Astrocyte of the spinal cord (primary cell): ENCODE measurements around the gene NT5C.

Experiments used
- DNase-seq: peaks from one replicate; pipeline ENCODE4 v3.0.0; 2011; ENCODE audit warnings: low read depth, low spot score
- H3K4me3 ChIP-seq: 2 replicates; pipeline ENCODE4 v1.5.1; 2011; ENCODE audit warnings: low read depth, mild to moderate bottlenecking, low read length, moderate library complexity
- in situ Hi-C: cut with HindIII; loops from 2 replicates; pipeline ENCODE4 v1.10.0; 2017; ENCODE audit warnings: low sequenced_read_pairs
- TF ChIP-seq, protein P1 (sequence below): IDR thresholded peaks from 2 replicates; pipeline ENCODE4 v1.5.1; 2012; ENCODE audit warnings: low read depth, mild to moderate bottlenecking, low read length, inconsistent platforms

Gene NT5C

DNA sequence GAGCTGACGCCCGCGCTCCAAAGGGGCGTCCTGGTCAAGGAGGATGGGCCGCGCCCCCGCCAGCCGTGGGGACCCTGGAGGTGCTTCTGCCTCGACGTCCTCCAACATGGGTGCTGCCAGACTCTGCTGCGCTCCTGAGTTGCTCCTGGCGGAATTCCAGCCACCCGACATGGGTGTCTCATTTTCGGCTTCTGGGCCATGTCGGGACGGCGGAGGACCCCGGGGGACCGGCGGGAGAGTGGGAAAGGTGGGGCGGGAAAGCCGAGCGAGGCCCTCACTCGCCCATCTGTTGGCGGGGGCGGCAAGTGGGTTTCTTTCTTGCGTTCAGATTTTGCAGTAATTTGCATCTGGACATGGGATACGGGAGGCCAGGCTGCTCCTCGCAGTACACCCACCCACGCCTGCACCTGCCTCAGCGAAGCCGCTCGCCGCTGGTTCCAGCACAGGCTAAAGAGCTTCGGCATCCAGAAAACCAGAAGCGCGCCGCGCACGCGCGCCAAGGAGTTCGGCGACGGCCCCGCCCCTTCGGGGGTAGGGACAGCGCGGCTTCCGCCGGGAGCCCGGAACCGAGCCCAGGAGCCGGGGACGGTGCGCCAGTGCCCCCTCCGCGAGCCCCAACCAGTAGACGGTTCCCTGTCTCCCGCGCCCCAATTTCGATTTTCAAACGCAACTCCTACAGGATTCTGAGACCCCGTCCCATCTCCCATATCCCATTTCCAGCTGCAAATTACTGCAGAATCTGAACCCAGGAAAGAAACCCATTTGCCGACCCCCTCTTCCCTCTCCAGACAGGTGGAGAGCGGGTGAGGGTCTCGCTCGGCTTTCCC lies 21.9 kb downstream of the NT5C start, which contains the start of gene ARMC7:
Gene ARMC7 (plus strand): TSS at position 563 of the 827 bp plus-strand sequence. CDS start 320 bp downstream, outside the sequence.
- TF ChIP-seq, protein P1, sequence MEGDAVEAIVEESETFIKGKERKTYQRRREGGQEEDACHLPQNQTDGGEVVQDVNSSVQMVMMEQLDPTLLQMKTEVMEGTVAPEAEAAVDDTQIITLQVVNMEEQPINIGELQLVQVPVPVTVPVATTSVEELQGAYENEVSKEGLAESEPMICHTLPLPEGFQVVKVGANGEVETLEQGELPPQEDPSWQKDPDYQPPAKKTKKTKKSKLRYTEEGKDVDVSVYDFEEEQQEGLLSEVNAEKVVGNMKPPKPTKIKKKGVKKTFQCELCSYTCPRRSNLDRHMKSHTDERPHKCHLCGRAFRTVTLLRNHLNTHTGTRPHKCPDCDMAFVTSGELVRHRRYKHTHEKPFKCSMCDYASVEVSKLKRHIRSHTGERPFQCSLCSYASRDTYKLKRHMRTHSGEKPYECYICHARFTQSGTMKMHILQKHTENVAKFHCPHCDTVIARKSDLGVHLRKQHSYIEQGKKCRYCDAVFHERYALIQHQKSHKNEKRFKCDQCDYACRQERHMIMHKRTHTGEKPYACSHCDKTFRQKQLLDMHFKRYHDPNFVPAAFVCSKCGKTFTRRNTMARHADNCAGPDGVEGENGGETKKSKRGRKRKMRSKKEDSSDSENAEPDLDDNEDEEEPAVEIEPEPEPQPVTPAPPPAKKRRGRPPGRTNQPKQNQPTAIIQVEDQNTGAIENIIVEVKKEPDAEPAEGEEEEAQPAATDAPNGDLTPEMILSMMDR = no peak
- peak; percentile 80 for DNase-seq
- H3K4me3 ChIP-seq = peak within 1 kb of the TSS; percentile 87
- in situ Hi-C loops = no loop called here

- in situ Hi-C loops = no loop called here
These were observed 22.5 kb downstream of the NT5C start for GRCh38 chr17:75109046-75109406.

DNA sequence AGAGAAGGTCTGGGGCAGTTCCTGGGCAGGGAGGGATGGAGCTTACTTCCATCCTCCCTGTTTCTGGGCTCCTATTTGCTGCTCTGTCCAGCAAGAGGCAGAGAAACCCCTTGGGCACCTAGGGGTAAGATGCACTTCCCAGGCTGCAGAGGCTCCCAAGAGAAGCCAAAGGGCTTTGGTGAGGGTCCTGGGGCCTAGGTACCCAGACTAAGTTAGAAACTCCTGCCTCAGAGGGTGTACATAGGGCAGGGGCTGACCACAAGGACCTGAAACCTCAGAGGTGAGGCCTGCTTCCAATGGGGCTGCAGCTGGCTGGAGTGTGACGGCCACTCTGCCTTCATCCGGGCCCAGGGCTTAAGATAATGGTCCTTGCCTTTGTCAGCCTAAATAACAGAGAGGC lies 23.3 kb downstream of the NT5C start:
- H3K4me3 ChIP-seq = no peak overlapping the region
- DNase-seq = no peak
- in situ Hi-C loops = no loop called here
- TF ChIP-seq, protein P1 = no peak

More at GRCh38 chr17:75109046-75109406, 22.5 kb downstream of the NT5C start:
- peak overlapping the region; percentile 87 for H3K4me3 ChIP-seq
- no peak for DNase-seq
- TF ChIP-seq, protein P1 = no peak

DNA sequence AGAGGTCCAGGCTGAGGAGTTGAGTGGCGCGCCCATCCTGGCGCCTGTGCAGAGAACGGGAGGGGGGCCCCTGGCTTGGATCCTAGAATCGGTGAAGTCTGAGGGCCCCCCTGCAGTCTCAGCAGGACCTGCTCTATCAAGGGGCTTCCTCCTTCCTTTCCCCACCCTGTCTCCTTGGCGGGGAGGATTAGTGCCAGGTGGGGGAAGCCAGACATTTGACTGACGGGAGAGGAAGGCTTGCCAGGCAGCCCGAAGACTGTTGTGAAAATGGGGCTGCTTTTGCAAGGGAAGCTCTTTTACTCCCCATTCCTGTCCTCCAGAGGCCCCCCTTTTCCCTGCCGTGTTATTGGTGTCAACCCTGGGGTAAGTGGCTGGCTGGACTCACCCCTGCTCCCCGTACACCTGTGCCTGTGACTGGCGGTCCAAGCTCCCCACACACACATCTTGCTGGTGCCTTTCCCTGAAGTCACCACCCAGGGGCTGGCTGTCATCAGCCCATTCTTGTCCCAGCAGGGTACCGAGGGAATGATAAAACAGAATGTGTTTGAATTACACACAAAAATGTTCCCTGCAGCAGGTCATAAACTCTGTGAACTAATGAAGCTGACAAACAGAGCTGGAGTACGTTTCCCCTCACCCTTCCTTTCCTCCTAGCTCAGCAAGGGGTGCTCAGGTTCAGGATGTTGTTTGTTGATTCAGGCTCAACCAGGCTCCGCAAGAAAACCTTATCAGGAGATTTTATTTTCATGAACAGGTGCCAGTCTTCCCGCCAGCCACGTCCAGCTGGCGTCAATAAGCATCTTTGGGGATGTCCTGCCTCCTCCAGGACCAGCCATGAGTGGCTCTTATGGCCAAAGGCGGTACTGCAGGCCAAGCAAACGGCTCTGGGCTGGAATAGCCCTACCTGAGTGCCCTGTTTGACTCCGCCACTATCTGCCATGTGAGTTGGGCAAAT lies 26.1 kb downstream of the NT5C start:
- in situ Hi-C loops = no loop called here
- H3K4me3 ChIP-seq = no peak overlapping the region
- TF ChIP-seq, protein P1 = peak; percentile 90
- DNase-seq = peak; percentile 68

DNA sequence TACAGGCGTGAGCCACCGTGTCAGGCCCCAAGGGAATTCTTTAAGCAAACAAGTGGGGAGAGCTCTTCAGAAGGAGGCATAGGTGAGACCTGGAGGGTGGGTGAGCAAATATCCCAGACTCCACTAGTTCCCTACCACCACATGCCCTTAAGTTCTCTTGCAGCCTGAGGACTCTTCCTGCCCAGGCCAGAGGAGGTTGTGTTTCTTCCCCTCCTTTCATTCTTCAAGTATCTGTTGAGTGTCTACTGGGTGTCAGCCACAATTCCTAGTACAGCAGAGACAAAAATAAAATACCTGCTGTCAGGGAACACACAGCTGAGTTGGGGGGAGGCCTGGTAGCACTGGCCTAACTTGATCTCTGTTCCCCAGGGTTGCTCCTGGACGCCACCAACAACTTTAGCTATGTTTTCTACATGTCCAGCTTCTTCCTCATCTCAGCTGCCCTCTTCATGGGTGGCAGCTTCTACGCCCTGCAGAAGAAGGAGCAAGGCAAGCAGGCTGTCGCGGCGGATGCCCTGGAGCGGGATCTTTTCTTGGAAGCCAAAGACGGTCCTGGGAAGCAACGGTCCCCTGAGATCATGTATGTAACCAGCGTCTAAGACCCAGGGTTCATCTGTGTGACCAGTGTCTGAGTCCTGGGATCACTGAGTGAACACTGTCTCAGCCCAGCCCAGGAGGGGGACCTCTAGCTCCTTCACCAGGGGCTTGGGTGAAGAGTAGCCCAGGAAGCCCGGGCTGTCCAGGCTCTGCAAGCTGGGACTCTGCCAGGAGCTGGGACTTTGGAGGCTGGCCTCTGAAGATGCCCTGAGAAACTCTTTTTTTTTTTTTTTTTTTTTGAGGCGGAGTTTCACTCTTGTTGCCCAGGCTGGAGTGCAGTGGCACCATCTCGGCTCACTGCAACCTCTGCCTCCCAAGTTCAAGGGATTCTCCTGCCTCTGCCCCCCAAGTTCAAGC lies 27.7 kb downstream of the NT5C start:
- no peak for DNase-seq
- no peak overlapping the region for H3K4me3 ChIP-seq
- TF ChIP-seq, protein P1 = no peak
- in situ Hi-C loops = no loop called here
